HG03039 (cell line): ENCODE measurements around the gene MED22.
"Not testable (repeated sequence)": the region's sequence is repeated elsewhere in the genome, so short reads cannot be mapped to it uniquely, and the experiment has no call there.

Experiments used
- ATAC-seq: cut with Tn5 transposase; IDR thresholded peaks from one replicate; pipeline ENCODE4 v1.9.1; 2021; ENCODE audit warnings: mild to moderate bottlenecking, moderate library complexity; ENCODE audit not compliant: unreplicated experiment

MED22 gene

DNA sequence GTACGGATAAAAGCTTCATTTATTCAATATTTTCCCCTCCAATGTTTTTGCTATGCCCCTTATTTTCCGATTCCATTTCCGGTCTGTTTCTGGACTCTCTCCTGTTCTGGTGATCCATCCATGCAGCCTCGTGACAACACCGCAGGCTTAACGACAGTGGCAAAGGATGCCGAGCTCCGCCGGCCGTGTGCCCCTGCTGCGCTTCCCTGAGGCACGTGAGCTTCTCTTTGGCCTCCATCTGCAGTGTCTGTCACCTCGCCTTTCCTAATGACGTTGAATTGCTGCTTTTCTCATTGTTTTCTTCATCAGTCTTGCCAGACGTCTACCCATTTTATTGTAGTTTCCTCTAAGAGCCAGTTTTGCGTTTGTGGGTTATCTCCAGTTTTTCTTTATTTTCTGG, 40.6 kb downstream of the MED22 start:
- ATAC-seq, result no peak

DNA sequence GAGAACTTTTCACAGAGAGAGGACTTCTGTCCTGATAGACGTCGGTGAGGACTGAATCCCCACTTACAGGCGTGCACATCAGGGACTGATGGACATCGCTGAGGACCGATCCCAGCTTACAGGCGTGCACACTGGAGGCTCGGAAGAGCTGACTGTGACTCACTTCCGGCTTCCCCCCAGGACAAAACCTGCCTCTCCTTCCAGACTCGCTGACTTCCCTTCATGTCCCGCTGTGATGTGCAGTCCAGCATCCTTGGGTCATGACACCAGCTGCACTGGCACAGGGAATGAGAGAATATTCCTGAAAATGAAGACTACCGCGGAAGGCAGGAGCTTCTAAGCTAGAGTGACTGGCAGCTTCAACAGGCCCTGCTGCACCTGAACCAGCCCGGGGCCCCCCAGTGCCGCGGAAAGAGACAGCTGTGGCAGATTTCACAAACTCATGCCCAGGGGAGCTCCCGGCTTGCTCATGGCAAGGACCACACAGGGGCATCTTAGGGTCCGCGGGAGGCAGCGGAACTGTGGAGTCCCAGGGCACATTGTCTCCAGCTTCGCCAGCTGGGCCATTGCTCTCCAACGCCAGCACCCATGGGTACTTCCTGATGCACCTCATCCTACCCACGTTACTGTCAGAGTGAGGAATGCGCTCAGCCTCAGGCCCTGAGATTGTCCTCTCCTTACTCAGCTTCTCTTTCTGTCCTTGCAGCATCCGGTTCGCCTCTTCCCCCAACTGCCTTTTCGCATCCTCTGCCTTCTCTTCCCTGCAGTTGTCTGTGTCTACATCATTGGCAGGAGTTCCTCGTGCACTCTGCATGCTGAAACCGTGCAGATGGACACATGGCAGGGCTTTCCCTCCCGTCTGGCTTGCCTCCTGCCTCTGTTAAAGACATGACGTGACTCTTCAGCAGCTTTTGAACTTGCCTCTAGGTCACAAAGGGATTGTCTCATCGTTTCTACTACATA, 41.4 kb downstream of the MED22 start:
- no peak for ATAC-seq

DNA sequence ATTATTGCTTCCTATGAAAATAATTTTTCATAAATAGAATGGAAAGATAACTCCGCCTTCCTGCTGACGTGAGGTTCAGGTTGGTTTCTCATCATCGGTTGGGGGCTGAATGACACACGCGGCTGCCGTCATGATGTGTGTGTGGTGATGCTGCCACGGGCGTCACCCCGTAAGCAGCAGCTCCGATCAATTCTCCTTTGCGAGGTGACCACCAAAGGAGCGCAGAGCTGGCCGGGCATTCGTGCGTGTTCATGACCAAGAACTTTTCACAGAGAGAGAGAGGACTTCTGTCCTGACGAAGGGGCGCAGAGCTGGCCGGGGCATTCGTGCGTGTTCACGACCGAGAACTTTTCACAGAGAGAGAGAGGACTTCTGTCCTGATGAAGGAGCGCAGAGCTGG, 42.2 kb downstream of the MED22 start:
- ATAC-seq, result no peak

DNA sequence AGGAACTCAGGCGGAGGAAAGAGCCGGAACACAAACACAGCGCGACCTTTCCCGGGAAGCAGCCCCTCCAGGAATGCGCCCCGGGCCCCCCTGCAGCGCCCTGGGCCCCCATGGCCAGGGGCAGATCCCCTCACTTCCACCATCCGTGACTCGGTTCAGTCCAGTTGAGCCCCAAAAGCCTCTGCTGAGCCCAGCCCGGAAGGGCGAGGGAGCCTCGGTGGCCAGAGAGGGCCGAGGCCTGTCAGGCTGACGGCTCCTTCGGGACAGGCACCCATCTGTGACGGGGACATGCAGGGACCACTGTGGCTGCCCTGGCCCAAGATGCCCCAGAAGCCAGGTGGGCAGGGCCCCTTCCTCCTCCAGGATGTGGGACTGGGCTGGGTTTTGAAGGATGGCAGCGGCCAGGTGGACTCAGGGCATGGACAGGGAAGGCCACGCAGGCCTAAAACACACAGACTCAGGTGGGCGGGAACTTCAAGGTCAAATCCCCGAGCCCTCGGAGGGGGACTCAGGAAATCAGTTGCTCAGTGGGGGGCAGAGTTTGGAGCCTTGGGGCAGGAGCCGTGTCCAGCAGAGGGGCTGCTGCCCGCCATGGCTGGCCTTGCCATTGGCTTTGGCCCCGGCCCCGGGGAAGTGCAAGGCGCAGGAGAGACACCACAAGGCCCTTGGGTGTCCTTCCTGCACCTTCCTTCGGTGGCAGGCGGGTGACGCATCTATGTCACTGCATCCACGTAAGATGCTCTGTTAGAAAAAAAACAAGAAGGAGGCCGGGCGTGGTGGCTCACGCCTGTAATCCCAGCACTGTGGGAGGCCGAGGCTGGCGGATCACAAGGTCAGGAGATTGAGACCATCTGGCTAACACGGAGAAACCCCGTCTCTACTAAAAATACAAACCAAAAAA, 43.2 kb downstream of the MED22 start:
- no peak for ATAC-seq

DNA sequence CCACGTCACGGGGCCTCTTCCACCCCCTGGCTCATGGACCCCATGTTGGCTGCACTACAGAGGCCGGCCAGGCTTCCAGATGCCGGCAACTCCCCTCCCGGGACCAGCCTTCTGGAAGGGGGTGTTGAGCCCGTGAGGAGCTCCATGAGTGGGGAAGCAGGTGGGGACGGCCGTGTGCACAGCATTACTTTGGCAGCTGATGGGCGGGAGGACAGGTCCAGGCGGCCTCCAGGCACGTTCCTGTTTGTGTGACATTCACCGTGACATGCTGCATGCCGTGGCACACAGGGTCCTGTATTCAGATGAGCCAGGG, 43.8 kb downstream of the MED22 start:
- ATAC-seq, result no peak

DNA sequence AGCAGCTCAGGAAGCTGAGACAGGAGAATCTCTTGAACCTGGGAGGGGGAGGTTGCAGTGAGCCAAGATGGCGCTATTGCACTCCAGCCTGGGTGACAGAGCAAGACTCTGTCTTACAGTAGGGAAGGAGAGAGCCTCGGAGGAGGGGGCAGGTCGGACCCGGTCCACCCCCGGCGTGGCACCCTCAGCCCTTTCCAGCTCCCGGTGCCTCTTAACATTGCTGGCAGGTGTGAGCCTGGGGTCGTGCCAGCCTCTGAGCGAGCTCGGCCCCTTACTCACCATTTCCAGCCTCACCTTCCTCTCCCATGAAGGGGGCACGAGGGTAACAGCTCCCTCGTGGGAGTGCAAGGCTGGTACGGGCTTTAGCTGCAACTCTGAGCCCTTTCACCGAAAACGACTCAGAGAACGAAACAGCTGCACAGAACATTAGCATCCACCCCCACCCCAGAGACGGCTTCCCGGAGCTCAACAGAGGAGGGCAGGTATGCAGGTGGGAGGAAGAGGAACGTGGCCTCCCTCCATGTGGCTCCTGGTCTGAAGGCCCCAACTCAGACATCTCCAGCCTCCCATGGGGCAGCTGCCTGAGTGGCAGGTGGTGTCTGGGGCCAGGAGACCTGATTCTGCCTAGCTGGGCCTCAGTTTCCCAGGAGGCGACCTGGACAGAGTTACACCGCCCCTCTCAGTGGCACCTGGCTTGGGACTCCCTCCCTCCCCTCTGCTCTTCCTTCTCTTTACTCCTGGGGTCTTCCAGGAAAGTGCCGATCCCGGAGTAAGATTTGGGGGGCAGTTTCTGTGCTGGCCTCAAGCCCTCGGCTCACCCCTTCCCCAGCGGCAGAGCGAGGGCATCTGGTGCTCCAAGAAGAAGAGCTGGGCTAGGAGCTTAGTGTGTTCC, 44.4 kb downstream of the MED22 start:
- no peak for ATAC-seq

DNA sequence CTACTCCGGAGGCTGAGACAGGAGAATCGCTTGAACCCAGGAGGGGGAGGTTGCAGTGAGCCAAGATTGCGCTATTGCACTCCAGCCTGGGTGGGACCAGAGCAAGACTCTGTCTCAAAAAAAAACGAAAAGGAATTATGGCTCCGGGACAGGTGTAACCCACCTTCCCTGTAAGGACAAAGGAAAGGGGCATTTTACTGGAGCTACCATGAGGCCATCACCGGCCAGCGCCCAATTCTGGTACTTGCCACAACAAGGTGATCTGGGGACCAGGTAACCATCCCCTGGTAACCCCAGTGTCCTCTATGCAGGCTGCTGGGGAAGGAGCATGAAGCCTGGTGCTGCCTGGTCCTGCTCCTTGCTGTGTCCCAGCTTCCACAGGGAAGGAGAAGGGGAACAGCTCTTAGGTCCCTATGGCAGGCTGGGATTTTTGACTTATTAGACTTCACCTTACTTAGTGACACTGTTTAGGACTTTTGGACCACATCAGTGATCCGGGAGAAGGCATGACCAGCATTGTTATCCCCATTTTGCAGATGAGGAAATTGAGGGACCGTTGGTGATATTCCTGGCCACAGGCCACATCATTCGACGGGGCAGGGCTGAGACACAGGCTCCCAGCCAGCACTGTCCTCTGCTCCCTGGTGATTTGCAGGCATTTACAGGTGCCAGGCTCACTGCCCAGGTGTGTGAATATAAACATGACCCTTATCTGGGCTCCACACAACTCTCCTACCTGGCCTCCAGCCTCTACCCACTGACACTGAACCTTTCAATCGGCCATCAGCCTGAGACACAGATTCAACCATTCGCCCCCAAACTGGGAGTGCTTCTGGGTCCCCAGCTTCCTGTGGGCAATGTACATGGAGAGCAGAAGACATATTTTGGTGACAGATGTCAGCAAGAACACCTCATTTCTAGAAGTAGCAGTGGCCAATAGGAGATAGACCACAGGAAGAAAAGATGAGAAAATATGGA, 46.4 kb downstream of the MED22 start:
- ATAC-seq, result no peak

DNA sequence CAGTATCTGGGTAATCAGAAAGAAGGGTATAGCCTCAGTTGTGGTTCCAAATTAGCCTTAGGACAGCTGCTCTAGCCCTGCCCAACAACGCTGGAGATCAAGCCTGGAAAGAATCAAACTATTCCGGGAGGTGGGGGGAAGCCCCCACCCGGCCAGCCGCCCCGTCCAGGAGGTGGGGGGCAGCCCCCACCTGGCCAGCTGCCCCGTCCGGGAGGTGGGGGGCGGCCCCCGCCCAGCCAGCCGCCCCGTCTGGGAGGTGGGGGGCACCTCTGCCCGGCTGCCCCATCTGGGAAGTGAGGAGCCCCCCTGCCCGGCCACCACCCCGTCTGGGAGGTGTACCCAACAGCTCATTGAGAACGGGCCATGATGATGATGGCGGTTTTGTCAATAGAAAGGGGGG, 47.9 kb downstream of the MED22 start:
- not testable (repeated sequence) for ATAC-seq

DNA sequence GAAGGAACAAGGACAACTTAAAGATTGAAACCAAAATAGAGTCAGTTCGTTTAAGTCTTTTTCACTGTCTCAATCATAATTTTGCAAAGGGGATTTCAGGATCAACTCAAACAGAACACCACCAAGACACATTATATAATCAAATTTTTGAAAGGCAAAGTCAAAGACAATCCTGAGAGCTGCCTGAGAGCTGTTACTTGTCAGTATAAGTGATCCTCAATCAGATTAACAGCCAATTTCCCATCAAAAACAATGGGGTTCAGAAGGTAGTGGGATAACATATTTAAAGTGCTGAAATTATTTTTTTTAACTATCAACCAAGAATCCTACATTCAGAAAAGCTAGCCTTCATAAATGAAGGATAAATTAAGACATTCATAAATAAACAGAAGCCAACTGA, 53.7 kb downstream of the MED22 start:
- no peak for ATAC-seq

DNA sequence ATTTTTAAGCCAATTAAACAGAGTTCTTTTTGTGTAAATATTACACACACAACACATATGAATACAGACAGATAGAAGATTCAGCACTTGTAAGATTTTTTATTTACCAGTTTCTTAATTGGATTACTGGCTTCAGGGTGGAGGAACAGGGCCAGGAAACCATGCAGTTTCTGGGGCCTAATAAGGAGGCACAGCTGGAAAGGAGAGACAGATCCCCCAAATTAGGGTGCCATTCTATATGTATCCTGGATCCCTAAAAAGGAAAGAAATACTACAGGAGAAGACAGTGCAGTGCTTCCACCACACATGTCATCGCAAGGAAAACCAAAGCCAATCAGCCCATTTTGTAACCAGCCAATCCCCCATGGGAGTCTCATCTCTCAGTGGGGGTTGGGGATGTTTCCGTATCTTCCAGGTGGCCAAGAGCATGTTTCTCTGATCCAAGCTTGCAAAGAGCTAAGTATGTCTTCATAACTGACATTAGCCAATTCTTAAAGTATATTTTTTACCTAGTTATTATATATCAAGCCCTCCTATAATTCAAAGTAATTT, 57.1 kb downstream of the MED22 start:
- ATAC-seq, result no peak
